ENCODE measurements around the gene LUZP4.
"Not testable (repeated sequence)": the region's sequence is repeated elsewhere in the genome, so short reads cannot be mapped to it uniquely, and the experiment has no call there.

LUZP4 gene

GRCh38 chrX:115345615-115346014, 56.1 kb downstream of the LUZP4 start:
- TF ChIP-seq CTCF (IDR thresholded peaks at IDR 0.05; ENCODE audit: insufficient read depth, low read depth, low read length, missing control alignments) = no peak
- no peak overlapping the region for H3K4me3 ChIP-seq (ENCODE audit: low read depth, low read length)
- DNase-seq (ENCODE audit: low read depth) = no peak

GRCh38 chrX:115346738-115347137, 57.2 kb downstream of the LUZP4 start:
- DNase-seq (ENCODE audit: low read depth); H3K4me3 ChIP-seq (ENCODE audit: low read depth, low read length): not testable (repeated sequence)

GRCh38 chrX:115348446-115349225, 59.1 kb downstream of the LUZP4 start:
- no peak for TF ChIP-seq CTCF (IDR thresholded peaks at IDR 0.05; ENCODE audit: insufficient read depth, low read depth, low read length, missing control alignments)
- no peak for DNase-seq (ENCODE audit: low read depth)
- H3K4me3 ChIP-seq (ENCODE audit: low read depth, low read length) = no peak overlapping the region

- DNase-seq (ENCODE audit: low read depth) = no peak
- no peak overlapping the region for H3K4me3 ChIP-seq (ENCODE audit: low read depth, low read length)
- TF ChIP-seq CTCF (IDR thresholded peaks at IDR 0.05; ENCODE audit: insufficient read depth, low read depth, low read length, missing control alignments) = no peak
These were observed 61.3 kb downstream of the LUZP4 start for GRCh38 chrX:115350711-115351381.

- no peak for TF ChIP-seq CTCF (IDR thresholded peaks at IDR 0.05; ENCODE audit: insufficient read depth, low read depth, low read length, missing control alignments)
- DNase-seq (ENCODE audit: low read depth) = no peak
- no peak overlapping the region for H3K4me3 ChIP-seq (ENCODE audit: low read depth, low read length)
These were observed 66.9 kb downstream of the LUZP4 start for GRCh38 chrX:115356369-115356768.
